Measurements from ENCODE around the gene TAPBP. TPM values are rescaled to one million over a fixed set of nuclear protein-coding genes. Genes with fewer than 3 reads are reported as not detected.

TAPBP gene
- total RNA-seq, 4 donors from 2014 or later, result 71.2 to 91.8 (median 89.7) TPM

GRCh38 chr6:33318426-33319073 is 4.7 kb upstream of the TAPBP start:
- H3K4me3 ChIP-seq, result peak overlapping the region; percentile 36 to 63 (median 52)
- 63 to 66% methylated on average over 8 of the region's 8 CpGs for WGBS, 2 donors
- no peak for TF ChIP-seq POLR2A (IDR thresholded peaks at IDR 0.05)
- TF ChIP-seq EP300 (IDR thresholded peaks at IDR 0.05), result no peak
- TF ChIP-seq CTCF (IDR thresholded peaks at IDR 0.05), result no peak

GRCh38 chr6:33317669-33318425 is 4.0 kb upstream of the TAPBP start, which contains the start of gene ZBTB22:
ZBTB22 (minus strand) TSS chr6:33317744; CDS start chr6:33316916, 828 bp downstream.
- Histone ChIP-seq H3K27me3 (no peaks in the 10 kb centered on the region), H3K4me1 (peaks cover 0 to 71% (median 43%) of the 10 kb centered on the region in 4 donors), H3K27ac (peak within 1 kb of the TSS; percentile 83 to 95 (median 90)), H3K9me3 (no peaks in the 10 kb centered on the region), H3K36me3 (peaks cover 0 to 37% (median 17%) of the 10 kb centered on the region in 3 donors), H3K4me3 (peak within 1 kb of the TSS; percentile 36 to 63 (median 52))
- WGBS, 2 donors, result 2% methylated on average over 23 to 31 of the region's 44 CpGs
- peak; percentile 99 for DNase-seq (ENCODE audit: low spot score in 2 of 2)
- TF ChIP-seq POLR2A (IDR thresholded peaks at IDR 0.05), result peak in 1 of 2 donors; percentile 41
- peak; percentile 44 to 93 for TF ChIP-seq EP300 (IDR thresholded peaks at IDR 0.05)
- TF ChIP-seq CTCF (IDR thresholded peaks at IDR 0.05), result peak in 1 of 5 experiments; percentile 11

More at GRCh38 chr6:33318426-33319073, 4.7 kb upstream of the TAPBP start:
- Histone ChIP-seq H3K4me1 (peaks cover 0 to 73% (median 44%) of the 10 kb centered on the region in 4 donors), H3K27ac (peak overlapping the region; percentile 83 to 95 (median 90)), H3K27me3 (no peaks in the 10 kb centered on the region), H3K36me3 (peaks cover 0 to 37% (median 17%) of the 10 kb centered on the region in 3 donors), H3K9me3 (no peaks in the 10 kb centered on the region)
- no peak for DNase-seq (ENCODE audit: low spot score in 2 of 2)

GRCh38 chr6:33317419-33317668 is 3.5 kb upstream of the TAPBP start:
- Histone ChIP-seq H3K36me3 (peaks cover 0 to 37% (median 17%) of the 10 kb centered on the region in 3 donors), H3K27ac (peak overlapping the region; percentile 83 to 95 (median 90)), H3K9me3 (no peaks in the 10 kb centered on the region), H3K4me3 (peak overlapping the region; percentile 36 to 63 (median 52)), H3K4me1 (peaks cover 0 to 76% (median 46%) of the 10 kb centered on the region in 4 donors), H3K27me3 (no peaks in the 10 kb centered on the region)
- no peak for DNase-seq (ENCODE audit: low spot score in 2 of 2)
- WGBS, 2 donors, result 0 to 3% methylated on average over 9 to 11 of the region's 27 CpGs
- TF ChIP-seq CTCF (IDR thresholded peaks at IDR 0.05), result no peak
- TF ChIP-seq EP300 (IDR thresholded peaks at IDR 0.05), result no peak
- TF ChIP-seq POLR2A (IDR thresholded peaks at IDR 0.05), result no peak

GRCh38 chr6:33316603-33317418 is 2.9 kb upstream of the TAPBP start:
- WGBS, 2 donors, result 72 to 76% methylated on average over 19 of the region's 19 CpGs
- DNase-seq (ENCODE audit: low spot score in 2 of 2), result no peak
- Histone ChIP-seq H3K27me3 (no peaks in the 10 kb centered on the region), H3K36me3 (peaks cover 0 to 37% (median 17%) of the 10 kb centered on the region in 3 donors), H3K4me3 (peak overlapping the region; percentile 36 to 63 (median 52)), H3K27ac (peak overlapping the region; percentile 83 to 95 (median 90)), H3K4me1 (peaks cover 0 to 77% (median 47%) of the 10 kb centered on the region in 4 donors), H3K9me3 (no peaks in the 10 kb centered on the region)
- TF ChIP-seq EP300 (IDR thresholded peaks at IDR 0.05) (no peak), POLR2A (IDR thresholded peaks at IDR 0.05) (no peak), CTCF (IDR thresholded peaks at IDR 0.05) (no peak)

Data from tibial nerve (tissue), 4 donors.